GM21367 (cell line): ENCODE results near the gene AQP12B.
"Not testable (repeated sequence)": the region's sequence is repeated elsewhere in the genome, so short reads cannot be mapped to it uniquely, and the experiment has no call there.

ENCODE experiments used
- ATAC-seq: cut with Tn5 transposase; IDR thresholded peaks from one replicate; pipeline ENCODE4 v1.9.1; 2021; ENCODE audit not compliant: unreplicated experiment

Gene AQP12B, protein sequence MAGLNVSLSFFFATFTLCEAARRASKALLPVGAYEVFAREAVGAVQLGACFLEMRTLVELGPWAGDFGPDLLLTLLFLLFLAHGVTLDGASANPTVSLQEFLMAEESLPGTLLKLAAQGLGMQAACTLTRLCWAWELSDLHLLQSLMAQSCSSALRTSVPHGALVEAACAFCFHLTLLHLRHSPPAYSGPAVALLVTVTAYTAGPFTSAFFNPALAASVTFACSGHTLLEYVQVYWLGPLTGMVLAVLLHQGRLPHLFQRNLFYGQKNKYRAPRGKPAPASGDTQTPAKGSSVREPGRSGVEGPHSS

DNA sequence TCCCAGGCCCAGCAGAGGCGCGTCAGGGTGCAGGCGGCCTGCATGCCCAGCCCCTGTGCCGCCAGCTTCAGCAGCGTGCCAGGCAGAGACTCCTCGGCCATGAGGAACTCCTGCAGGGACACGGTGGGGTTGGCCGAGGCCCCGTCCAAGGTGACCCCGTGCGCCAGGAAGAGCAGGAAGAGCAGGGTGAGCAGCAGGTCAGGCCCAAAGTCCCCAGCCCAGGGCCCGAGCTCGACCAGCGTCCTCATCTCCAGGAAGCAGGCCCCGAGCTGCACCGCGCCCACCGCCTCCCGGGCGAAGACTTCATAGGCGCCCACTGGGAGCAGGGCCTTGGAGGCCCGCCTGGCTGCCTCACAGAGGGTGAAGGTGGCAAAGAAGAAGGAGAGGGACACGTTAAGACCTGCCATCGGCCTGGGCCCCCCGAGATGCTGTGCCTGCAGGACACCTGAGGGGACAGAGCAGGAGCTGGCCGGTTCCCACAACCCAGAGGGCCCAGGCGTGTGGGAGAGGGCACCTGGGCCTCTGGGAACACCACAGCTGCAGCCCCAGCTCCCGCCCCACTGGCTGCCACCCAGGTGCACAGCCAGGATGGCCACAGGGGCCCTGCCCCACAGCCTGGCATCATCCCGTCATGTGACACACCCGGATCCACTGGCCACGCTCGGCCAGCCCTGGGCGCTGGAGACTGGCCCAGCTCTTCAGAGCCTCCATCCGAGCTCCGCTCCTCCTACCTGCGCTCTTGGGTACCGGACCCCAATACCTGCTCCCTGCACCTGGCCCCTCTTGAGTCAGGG lies at the start of gene AQP12B:
AQP12B (minus strand) TSS at position 455 of the 794 bp plus-strand sequence; CDS start at position 407, 48 bp downstream.
- ATAC-seq: not testable (repeated sequence)

DNA sequence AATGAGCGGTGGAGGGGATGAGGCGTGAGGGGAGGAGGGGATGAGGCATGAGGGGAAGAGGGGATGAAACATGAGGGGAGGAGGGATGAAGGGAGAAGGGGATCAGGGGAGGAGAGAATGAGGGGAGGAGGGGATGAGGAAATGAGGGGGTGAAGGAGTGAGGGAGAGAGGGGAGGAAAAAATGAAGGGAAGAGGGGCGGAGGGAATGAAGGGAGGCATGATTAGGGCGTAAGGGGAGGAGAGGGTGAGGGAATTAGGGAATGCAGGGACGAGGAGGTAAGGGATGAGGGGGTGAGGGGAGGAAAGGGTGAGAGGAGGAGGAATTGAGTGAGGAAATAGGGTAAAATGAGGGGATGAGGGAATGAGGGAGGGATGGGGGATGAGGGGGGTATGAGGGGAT lies 49.5 kb upstream of the AQP12B start:
- ATAC-seq: no peak

DNA sequence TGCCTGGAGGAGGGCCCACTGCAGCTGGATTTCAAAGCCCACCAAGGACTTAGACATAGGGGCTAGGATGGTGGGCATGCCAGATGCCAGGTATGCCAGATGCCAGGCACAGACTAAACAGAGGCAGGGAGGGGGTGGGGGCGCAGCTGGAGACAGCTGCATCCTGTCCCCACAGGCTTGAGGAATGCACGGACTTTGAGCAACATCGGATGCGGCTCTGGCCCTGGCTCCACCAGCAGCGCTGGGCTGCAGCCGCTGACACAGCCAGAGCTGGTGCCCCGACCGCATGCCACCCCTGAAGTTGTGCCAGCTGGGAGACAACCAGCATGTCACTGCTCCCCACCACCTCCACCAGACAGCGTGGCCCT lies 48.5 kb upstream of the AQP12B start:
- no peak for ATAC-seq

DNA sequence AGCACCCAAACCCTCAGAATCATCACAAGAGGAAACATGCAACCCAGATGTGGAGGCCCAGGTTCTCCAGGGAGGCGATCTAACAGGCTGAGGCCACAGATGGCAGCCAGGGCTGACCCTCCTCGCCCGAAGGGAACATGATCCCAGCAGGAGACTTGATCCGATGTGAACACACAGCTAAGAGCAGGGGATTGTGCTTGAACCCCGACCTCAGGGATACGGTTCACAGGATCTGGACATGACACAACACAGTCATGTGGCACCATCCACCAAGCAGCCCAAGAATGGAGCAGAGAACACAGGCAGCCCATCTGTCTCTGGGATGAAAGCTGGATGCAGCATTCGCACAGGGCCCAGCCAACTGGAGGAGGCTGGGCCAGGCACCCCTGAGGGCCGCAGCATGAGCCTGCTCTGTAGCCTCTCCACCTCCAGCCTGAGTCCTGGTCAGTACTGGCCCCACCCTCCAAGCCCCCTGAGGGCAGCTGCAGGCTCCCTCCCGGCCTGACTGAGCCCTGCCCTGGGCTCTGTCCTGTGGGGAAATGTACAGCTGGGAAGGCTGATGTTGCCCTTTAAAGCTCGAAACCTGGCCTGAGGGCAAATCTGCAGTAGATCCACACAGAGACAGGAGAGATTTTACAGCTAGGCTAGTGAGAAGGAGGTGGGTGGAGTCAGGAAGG lies 48.0 kb upstream of the AQP12B start:
- no peak for ATAC-seq

DNA sequence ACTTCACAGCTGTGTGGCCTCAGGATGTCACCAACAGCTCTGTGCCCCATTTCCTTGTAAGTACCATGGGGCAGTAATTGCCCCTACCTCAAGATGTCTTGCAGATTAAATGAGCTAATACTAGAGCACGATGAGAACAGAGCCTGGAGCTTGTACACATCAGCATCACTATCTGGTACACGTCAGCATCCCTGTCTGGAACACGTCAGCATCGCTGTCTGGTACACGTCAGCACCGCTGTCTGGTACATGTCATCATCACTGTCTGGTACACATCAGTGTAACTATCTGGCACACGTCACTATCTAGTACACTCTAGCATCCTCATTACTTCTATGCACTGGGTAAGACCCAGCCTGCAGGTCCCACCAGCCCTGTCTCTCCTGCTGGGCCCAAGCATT lies 46.1 kb upstream of the AQP12B start:
- ATAC-seq: no peak

DNA sequence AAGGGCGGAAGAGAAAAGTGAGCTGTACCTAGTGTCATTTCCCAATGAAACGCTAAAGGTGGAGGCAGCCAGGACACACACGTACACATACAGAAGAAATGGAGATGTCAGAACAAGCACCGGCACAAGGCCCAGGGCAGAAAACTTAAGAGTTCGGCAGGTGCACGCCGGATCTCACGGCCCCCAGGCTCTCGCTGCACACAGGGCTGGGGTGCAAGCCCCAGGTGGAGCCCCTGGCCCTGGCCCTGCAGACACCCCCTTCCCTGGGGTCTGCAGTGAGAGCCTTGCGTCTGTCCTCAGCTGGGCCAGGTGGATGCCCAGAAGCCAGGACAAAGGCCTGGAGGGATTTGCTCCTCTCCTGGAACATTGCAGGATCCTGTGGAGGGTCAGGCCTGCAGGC lies 45.7 kb upstream of the AQP12B start:
- ATAC-seq: no peak

DNA sequence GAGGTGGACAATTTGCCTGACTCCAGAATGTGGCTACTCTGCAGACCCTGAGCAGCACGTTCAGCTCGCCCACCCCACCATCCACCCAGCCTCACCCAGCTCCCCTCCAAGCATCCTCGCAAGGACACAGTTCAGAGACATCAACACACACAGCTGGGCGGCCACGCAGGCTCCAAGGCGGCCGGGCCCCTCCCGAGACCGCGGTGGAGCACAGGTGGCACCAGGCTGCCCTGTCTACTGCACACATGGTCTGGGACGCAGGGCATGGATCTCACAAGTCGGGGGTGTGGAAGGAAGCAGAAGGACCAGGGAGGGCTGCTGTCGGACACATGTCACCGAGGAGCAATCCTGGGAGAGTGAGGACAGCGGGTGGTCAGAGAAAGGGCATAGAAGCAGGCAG lies 45.2 kb upstream of the AQP12B start:
- no peak for ATAC-seq

DNA sequence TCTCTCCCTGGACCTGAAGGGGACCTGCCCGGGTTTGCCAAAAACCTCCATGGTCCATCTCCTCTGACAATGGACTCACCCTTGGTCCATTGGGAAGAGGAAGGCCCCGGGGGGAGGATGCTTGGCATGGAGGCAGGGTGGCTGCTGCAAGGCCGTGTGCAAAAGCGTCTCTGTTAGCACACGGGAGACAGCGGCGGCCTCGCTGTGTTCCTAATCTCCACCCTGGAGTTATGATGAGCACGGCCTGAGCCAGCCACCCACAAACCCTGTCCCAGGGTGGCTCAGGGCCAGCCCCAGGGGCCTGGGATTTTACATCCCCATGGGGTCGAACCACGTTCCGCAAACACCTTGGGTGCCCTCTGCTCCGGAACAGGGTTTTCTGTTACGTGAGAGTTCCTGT lies 44.8 kb upstream of the AQP12B start:
- no peak for ATAC-seq

DNA sequence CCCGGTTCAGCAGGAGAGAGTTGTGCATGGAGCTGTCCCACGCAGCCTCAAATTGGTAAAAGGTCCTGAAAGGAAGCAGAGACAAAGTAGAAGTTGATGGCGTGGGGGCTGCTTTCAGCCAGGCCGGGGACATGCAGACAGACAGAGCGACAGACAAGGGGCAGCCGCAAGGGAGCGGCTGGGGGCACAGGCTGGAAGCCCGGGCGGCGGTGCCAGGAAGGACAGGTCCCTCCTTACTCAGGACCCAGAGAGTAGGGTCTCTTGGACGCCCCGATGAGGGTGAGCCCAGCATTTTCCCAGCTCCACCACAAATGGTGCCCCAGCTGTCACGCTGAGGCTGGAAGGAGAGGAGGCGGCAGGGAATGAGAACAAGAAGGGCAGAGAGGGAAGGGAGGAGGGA lies 44.2 kb upstream of the AQP12B start:
- ATAC-seq: no peak

DNA sequence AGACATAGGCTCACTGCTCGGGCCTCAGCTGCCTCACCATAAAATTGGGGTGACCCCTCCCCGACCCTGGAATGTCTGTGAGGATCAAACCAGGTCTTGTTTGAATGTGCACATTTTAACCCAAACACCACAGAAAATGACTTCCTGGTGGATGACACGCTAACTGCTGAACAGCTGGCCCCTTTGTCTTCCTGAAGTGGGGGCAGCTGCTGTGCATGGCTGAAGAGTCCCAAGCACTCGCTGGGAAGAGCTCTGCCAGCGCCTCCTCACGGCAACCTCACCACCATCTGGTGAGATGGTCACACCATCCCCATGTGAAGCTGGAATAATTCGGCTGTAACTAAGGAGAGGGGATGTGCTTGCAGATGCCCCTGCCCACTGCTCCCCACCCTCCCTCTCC lies 43.0 kb upstream of the AQP12B start:
- no peak for ATAC-seq

DNA sequence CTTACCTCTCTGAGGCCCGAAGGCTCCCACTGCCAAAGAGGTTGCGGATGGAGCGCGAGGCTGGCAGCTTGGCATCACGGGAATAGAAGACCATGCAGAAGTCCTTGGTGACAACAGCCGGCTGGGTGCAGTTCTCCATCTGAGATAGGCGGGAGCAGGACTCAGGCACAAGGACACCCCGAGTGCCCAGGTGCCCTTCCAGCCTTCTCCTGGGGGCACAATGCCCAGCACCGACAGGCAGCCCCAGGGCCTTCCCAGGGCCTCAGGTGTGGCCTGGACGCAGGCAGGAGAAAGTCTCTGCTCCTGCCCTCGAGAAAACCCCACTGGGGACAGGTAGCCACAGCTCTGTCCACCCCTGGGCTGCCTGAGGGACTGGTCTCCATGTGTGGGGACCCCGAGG lies 42.6 kb upstream of the AQP12B start:
- ATAC-seq: no peak

DNA sequence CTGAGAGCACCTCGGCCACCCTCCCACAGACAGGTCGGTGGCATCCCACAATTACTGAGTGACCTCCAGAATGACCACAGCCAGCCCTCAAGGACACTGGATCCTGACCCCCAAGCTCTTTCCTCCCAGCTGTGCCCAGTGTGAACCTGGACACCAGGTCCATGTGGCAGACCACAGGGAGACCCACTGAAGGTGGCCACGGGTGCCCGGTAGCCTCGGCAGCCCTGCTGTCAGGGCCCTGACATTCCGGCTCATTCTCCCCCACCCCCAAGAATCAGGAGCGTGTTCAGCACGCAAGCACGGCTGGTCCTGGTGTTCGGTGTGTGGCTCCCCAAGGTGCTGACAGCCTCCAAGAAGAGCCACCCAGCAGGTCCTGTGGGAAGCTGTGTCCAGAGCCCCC lies 41.7 kb upstream of the AQP12B start:
- ATAC-seq: no peak

DNA sequence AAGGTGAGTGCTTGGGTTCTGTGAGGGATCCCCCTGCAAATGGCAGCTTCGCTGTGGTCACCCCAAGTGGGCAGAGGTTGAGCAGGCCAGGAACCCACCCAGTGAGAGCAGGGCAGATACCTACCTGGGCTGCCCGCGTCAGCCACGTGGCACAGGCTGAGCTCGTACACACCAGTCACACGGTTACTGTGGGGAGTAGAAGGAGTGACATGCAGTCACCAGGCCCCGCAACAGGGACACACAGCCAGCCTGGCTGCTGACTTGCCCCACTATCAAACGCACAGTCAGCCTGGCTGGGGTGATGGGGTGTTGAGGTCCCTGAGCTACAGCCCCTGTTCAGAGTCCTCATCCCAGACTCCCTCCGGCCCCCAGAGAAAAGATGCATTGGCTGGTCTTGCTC lies 41.2 kb upstream of the AQP12B start:
- no peak for ATAC-seq

DNA sequence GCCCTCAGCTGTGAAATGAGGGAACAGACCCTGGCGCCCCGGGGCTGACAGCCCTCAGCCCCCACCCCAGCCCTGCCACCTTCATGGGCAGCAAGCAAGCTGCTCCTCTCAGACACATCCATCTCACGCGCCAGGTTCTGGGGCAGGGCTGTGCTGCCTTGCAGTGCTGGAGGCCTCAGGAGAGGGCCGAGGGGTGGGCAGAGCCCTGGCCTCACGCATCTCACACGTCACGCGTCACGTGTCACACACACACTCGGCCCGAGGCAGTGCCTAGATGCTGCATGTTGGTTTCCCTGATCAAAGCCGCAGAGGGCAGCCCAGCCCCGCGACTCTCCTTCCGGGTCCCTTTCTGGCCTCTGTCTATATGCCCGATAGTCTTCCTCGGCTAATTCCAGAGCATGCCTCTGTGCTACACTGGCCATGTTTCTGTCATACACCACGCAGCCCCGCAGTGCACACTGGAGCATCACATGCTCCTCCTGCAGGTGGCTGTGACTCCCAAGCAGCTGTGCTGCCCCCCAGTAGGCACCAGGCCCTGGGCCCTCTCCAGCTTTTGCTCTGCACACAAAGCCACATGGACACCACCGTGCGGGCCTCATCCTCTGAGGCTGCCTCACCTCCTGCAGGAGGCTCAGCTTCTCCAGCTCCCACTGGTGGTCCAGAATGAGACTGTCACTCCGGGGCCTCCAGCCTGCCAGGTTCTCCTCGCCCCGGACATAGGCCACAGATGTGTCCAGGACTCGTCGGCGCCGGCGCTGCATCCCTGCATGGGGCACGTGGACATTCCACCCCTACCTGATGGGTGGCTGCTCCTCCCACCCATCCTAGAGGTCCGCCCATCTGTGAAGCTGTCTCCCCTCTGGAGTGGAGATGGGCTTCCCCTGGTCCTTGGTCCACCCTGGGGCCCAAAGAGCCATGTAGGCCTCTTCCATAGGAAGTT lies 40.4 kb upstream of the AQP12B start:
- ATAC-seq: no peak

DNA sequence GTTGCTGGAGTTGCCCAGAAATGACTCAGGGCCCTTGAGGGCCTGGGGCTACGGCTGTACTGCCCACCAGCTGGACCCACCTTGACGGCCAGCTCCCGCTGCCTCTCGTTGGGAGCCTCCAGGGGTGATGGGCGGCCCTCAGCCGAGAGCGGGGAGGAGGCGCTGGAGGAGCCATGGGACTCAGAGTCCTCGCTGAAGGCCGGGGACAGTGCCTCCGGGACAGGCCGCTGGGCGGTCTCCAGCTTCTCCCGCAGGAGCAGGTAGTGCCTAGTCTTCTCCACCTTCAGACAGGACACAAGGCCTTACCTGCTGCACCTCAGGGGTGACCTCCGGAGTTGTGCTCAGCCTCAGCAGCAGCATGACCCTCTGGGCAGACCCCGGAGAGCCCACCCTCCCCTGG lies 39.7 kb upstream of the AQP12B start:
- no peak for ATAC-seq

DNA sequence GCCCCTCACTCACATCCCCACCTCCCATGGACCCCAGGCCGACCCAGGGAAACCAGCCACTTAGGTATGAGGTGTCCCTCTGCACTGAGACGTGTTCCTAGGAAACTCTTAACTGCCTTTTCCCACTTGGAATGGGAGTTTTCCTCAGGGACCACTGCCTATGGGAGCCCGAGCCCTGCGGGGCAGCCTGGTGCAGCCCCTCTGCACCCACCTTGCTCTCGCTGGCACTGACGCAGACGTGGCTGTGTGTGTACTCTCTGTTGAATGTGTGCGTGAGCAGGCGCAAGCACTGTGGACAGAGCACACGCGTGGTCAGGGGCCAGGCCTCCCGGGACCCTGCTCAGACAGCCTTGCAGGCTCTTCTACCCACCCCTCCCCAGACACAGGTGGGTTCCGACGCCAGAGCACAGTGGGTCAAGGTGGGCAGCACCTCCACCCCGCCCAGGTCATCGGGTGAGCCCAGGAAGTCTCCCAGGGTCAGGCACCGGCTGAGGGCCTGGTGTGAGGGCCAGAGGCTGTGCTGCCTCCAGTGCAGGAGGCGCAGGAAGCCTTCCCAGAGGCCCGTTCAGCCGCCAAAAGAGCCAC lies 39.0 kb upstream of the AQP12B start:
- no peak for ATAC-seq

DNA sequence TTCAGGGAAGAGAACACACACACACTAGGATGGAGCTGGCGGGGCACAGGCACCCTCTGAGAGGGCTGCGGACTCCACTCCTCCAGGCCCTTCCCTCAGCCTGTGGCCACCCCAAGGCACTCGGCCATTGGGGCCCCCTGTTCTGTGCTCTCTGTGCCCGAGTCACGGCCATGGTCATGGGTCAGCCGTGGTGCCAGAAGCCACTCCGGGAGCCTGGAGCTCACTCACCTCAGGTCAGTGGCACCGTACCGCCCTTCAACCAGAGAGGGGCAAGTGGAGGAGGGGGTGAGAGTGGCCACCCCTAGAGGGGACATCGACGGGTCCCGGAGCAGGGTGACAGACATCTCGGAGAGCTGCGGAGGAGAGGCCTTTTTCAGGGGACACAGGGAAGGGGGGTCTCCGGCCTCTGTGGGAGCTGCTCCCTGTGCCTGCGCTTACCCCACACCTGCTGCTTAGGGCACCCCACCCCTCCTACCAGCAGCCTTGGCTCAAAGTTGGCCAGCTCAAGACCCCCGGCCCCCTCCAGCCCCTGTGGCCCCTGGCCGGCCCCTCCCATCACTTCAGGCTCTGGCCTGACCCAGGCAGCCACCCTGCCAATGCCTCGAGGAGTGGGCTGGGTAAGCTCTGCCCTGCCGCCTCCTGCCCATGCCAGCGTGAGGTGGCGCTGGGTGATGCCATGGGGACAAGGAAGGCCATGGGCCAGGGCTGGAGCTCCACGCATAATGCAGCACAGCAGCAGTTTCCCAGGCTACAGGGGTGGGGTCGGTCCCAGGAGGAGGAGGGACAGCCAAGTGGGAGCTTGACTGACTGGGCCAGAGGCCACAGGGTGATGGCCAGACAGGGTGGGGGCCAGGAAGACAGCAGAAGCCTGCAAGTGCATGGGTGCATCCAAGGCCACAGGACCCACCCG lies 38.3 kb upstream of the AQP12B start:
- ATAC-seq: no peak

DNA sequence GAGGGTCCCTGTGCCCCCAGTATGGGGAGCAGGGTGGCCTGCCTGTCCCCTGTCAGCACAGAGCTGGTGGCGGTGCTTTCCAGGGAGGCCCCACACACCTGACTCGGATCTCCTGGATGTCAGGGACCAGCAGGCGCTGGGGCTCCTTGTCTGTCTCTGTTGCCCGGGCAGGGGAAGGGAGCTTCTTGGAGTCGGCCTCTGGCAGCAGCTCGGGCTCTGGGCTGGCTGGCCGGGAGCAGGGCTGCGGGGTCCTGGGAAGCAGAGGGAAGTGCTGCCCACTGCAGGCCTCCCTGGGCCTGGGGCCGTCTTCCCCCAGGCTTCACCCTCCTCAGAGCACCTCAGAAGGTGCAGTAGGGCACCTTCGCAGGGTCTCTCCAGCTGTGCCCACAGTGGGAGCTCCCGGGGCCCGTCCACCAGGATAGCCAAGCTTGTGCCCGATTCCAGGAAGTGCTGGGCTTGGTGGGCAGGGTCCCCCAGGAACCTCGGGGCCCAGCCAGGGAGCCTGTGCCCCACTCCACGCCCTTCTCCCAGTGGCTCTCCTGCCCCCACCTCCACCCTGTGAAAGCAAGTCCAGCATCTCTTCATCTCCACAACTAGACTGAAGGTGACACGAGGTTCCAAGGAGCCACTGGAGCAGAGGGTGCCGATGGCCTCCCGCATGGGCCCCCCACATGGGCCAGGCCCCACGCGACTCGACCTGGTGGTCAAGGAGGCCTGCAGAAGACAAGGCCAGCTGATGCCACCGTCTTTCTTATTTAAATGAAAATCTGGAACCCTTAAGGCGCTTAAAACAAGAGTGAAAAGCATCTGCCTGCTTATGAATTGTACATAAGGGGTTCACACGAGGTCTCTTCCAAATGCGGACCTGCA lies 37.2 kb upstream of the AQP12B start:
- no peak for ATAC-seq
